Measurements from ENCODE around the gene CRACDL. TPM values are rescaled to one million over a fixed set of nuclear protein-coding genes. Genes with fewer than 3 reads are reported as not detected.
"Not testable (repeated sequence)": the region's sequence is repeated elsewhere in the genome, so short reads cannot be mapped to it uniquely, and the experiment has no call there.

The CRACDL gene
- total RNA-seq, 1 donor, result not detected

- Histone ChIP-seq H3K27ac (ENCODE audit: low read depth, low read length) (no peak overlapping the region), H3K4me2 (ENCODE audit: insufficient read depth, low read length) (no peak overlapping the region), H3K9me3 (ENCODE audit: low read depth, low read length) (no peaks in the 10 kb centered on the region), H3K4me1 (ENCODE audit: insufficient read depth, low read length) (peaks cover 11% of the 10 kb centered on the region), H3K79me2 (ENCODE audit: insufficient read depth, low read length) (no peaks in the 10 kb centered on the region), H3K4me3 (ENCODE audit: insufficient read depth, low read length) (no peak overlapping the region), H3K27me3 (ENCODE audit: insufficient read depth, low read length) (peaks cover 20% of the 10 kb centered on the region), H3K36me3 (ENCODE audit: insufficient read depth, low read length) (no peaks in the 10 kb centered on the region), H2AFZ (ENCODE audit: low read length) (no peak overlapping the region), H4K20me1 (ENCODE audit: insufficient read depth, low read length) (no peaks in the 10 kb centered on the region)
- DNase-seq (ENCODE audit: insufficient read length, low spot score, missing footprints), result no peak
- no peak for TF ChIP-seq CTCF (IDR thresholded peaks at IDR 0.05; ENCODE audit: extremely low read depth, low read depth, low read length)
Observed at GRCh38 chr2:98759827-98760625, 176.0 kb downstream of the CRACDL start.

- peaks cover 20% of the 10 kb centered on the region for H3K27me3 ChIP-seq (ENCODE audit: insufficient read depth, low read length)
- no peaks in the 10 kb centered on the region for H4K20me1 ChIP-seq (ENCODE audit: insufficient read depth, low read length)
- H3K4me2 ChIP-seq (ENCODE audit: insufficient read depth, low read length), result no peak overlapping the region
- H3K4me3 ChIP-seq (ENCODE audit: insufficient read depth, low read length), result no peak overlapping the region
- H3K9me3 ChIP-seq (ENCODE audit: low read depth, low read length), result no peaks in the 10 kb centered on the region
- peaks cover 11% of the 10 kb centered on the region for H3K4me1 ChIP-seq (ENCODE audit: insufficient read depth, low read length)
- H2AFZ ChIP-seq (ENCODE audit: low read length), result no peak overlapping the region
- H3K36me3 ChIP-seq (ENCODE audit: insufficient read depth, low read length), result no peaks in the 10 kb centered on the region
- no peak overlapping the region for H3K27ac ChIP-seq (ENCODE audit: low read depth, low read length)
- no peaks in the 10 kb centered on the region for H3K79me2 ChIP-seq (ENCODE audit: insufficient read depth, low read length)
- no peak for TF ChIP-seq CTCF (IDR thresholded peaks at IDR 0.05; ENCODE audit: extremely low read depth, low read depth, low read length)
- DNase-seq (ENCODE audit: insufficient read length, low spot score, missing footprints), result no peak
Observed at GRCh38 chr2:98759338-98759737, 176.7 kb downstream of the CRACDL start.

- H3K27ac ChIP-seq (ENCODE audit: low read depth, low read length), result no peak overlapping the region
- peaks cover 26% of the 10 kb centered on the region for H3K27me3 ChIP-seq (ENCODE audit: insufficient read depth, low read length)
- H3K4me2 ChIP-seq (ENCODE audit: insufficient read depth, low read length), result peak overlapping the region; percentile 65
- peak; percentile 89 for DNase-seq (ENCODE audit: insufficient read length, low spot score, missing footprints)
- TF ChIP-seq CTCF (IDR thresholded peaks at IDR 0.05; ENCODE audit: extremely low read depth, low read depth, low read length), result no peak
- H3K9me3 ChIP-seq (ENCODE audit: low read depth, low read length), result no peaks in the 10 kb centered on the region
- no peaks in the 10 kb centered on the region for H3K79me2 ChIP-seq (ENCODE audit: insufficient read depth, low read length)
- H4K20me1 ChIP-seq (ENCODE audit: insufficient read depth, low read length), result no peaks in the 10 kb centered on the region
- H3K4me1 ChIP-seq (ENCODE audit: insufficient read depth, low read length), result peaks cover 11% of the 10 kb centered on the region
- no peaks in the 10 kb centered on the region for H3K36me3 ChIP-seq (ENCODE audit: insufficient read depth, low read length)
- peak overlapping the region; percentile 37 for H3K4me3 ChIP-seq (ENCODE audit: insufficient read depth, low read length)
- H2AFZ ChIP-seq (ENCODE audit: low read length), result peak overlapping the region; percentile 66
Observed at GRCh38 chr2:98757904-98758421, 178.1 kb downstream of the CRACDL start.

GRCh38 chr2:98753801-98754200, 182.2 kb downstream of the CRACDL start:
- Histone ChIP-seq H3K4me2 (ENCODE audit: insufficient read depth, low read length) (no peak overlapping the region), H3K4me1 (ENCODE audit: insufficient read depth, low read length) (peaks cover 11% of the 10 kb centered on the region), H4K20me1 (ENCODE audit: insufficient read depth, low read length) (no peaks in the 10 kb centered on the region), H3K4me3 (ENCODE audit: insufficient read depth, low read length) (no peak overlapping the region), H3K79me2 (ENCODE audit: insufficient read depth, low read length) (no peaks in the 10 kb centered on the region), H3K27me3 (ENCODE audit: insufficient read depth, low read length) (peaks cover 23% of the 10 kb centered on the region), H3K27ac (ENCODE audit: low read depth, low read length) (no peak overlapping the region), H3K9me3 (ENCODE audit: low read depth, low read length) (no peaks in the 10 kb centered on the region), H3K36me3 (ENCODE audit: insufficient read depth, low read length) (no peaks in the 10 kb centered on the region), H2AFZ (ENCODE audit: low read length) (no peak overlapping the region)
- no peak for TF ChIP-seq CTCF (IDR thresholded peaks at IDR 0.05; ENCODE audit: extremely low read depth, low read depth, low read length)
- no peak for DNase-seq (ENCODE audit: insufficient read length, low spot score, missing footprints)

- H3K4me2 ChIP-seq (ENCODE audit: insufficient read depth, low read length); H3K27ac ChIP-seq (ENCODE audit: low read depth, low read length); DNase-seq (ENCODE audit: insufficient read length, low spot score, missing footprints); H2AFZ ChIP-seq (ENCODE audit: low read length); H3K79me2 ChIP-seq (ENCODE audit: insufficient read depth, low read length); H3K4me3 ChIP-seq (ENCODE audit: insufficient read depth, low read length); H3K4me1 ChIP-seq (ENCODE audit: insufficient read depth, low read length); H4K20me1 ChIP-seq (ENCODE audit: insufficient read depth, low read length); H3K9me3 ChIP-seq (ENCODE audit: low read depth, low read length); H3K36me3 ChIP-seq (ENCODE audit: insufficient read depth, low read length): not testable (repeated sequence)
- H3K27me3 ChIP-seq (ENCODE audit: insufficient read depth, low read length), result peaks cover 23% of the 10 kb centered on the region
Observed at GRCh38 chr2:98752711-98753110, 183.3 kb downstream of the CRACDL start.

Data from osteoblast (primary cell).